SU-DHL-6 (cell line): Measurements from ENCODE around the gene KRT6A.

ENCODE experiments used
- CTCF ChIP-seq: fragments of 200-600 bp; sonication (generic); IDR thresholded peaks from one replicate; pipeline ENCODE4 v1.5.1; 2017; ENCODE audit warnings: antibody characterized with exemption, mild to moderate bottlenecking, low read length, moderate library complexity; ENCODE audit not compliant: insufficient read depth, poor library complexity, severe bottlenecking
- EZH2phosphoT487 ChIP-seq: fragments of 200-600 bp; sonication (generic), shearing (Covaris generic); conservative IDR thresholded peaks from 2 replicates; pipeline ENCODE4 v1.6.1; 2018; ENCODE audit warnings: mild to moderate bottlenecking, antibody characterized with exemption, low read length, moderate library complexity, mixed read lengths

GRCh38 chr12:52438305-52439301 lies 54.5 kb downstream of the KRT6A start:
- TF ChIP-seq CTCF (no peak), EZH2phosphoT487 (no peak)
